Measurements from ENCODE around the gene RPL28.

DNA sequence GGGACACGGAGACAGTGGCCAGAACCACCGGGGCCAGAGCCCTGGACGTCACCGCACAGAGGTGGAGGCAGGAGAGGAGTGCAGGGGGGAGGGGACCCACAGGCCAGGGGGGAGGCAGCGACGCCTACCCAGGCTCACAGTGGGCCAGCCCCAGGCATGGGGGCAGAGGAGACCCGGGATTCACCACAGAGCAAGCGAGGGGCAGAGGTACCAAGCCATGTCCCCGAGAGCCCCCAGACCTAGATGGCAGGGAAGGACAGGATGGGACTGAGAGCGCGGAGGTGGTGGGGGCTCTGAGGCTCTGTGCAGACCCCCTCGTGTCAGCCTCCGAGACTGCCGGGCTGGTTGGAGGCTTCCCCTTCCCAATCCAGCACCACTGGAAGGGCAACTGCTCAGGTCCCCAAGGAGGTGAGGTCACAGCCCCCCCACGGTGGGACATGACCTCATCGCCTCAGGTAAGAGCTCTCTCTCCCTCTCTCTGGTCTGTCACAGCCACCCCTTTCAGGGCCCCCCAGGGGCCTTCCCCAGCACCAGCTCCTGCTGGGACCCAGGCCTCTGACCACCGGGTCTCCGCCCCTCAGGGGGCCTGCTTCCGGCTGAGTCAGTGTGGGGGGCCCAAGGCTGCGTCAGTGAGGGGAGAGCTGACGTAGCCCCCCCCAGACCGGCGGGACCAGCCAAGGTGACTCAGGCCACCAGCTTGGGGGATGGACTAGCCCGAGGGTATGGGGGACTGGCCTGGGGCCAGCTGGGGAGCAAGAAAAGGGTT is 13.2 kb upstream of the RPL28 start:
- no peak for TF ChIP-seq GATA2 (IDR thresholded peaks at IDR 0.05; ENCODE audit: low read depth, low read length)
- TF ChIP-seq GATA3 (IDR thresholded peaks at IDR 0.05; ENCODE audit: low read depth, low read length): no peak
